Neutrophil (primary cell): ENCODE measurements around the gene NAT9.

ENCODE experiments used
- H3K27ac ChIP-seq: fragments of 200-600 bp; sonication (generic); 2 replicates; pipeline ENCODE4 v1.5.1; 2016; ENCODE audit warnings: mild to moderate bottlenecking, moderate library complexity
- H3K27me3 ChIP-seq: fragments of 200-600 bp; sonication (generic); 2 replicates; pipeline ENCODE4 v1.6.0; 2016; ENCODE audit warnings: mild to moderate bottlenecking
- H3K36me3 ChIP-seq: fragments of 200-600 bp; sonication (generic); 2 replicates; pipeline ENCODE4 v1.5.1; 2017
- H3K4me1 ChIP-seq, 2 experiments: fragments of 200-600 bp in 1 of 2; sonication (generic) in 1 of 2; 1 replicate in 1 of 2; 2 replicates in 1 of 2; pipeline versions ENCODE4 v1.5.1 to v1.6.1; 2013 to 2016; ENCODE audit warnings: low read depth in 1 of 2, low read length in 1 of 2, mild to moderate bottlenecking in 1 of 2, moderate library complexity in 1 of 2; ENCODE audit not compliant: control insufficient read depth in 1 of 2, insufficient read depth in 1 of 2
- H3K4me3 ChIP-seq, 2 experiments: fragments of 200-600 bp in 1 of 2; sonication (generic) in 1 of 2; 1 replicate in 1 of 2; 2 replicates in 1 of 2; pipeline ENCODE4 v1.5.1; 2013 to 2016; ENCODE audit warnings: low read depth in 1 of 2, low read length in 1 of 2, mild to moderate bottlenecking in 1 of 2, moderate library complexity in 1 of 2
- H3K9me3 ChIP-seq: fragments of 200-600 bp; sonication (generic); 2 replicates; pipeline ENCODE4 v1.5.1; 2016
- CTCF ChIP-seq: fragments of 200-600 bp; sonication (generic); IDR thresholded peaks from 2 replicates; pipeline ENCODE4 v1.5.1; 2016; ENCODE audit warnings: antibody characterized with exemption

NAT9 gene

DNA sequence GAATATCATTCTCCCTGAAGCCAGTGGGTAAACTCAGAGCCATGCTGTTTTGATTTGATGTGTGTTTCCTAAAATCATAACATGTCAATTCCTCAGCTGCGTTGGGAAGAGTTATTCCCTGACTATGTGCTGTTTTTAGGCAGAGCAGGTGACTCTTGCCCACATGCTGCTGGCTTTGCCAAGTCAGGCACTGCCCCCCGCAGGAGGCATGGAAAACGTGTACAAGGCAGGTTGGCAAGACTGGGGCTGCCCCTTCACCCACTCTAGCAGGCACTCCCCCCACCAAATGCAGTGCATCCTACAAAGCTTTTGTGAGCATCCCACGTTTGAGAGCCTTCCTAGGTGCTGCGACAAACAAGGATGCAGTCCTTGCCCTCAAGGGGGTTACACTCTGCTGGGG is 38.3 kb upstream of the NAT9 start:
- H3K9me3 ChIP-seq = no peaks in the 10 kb centered on the region
- H3K36me3 ChIP-seq = peaks cover 35% of the 10 kb centered on the region
- no peaks in the 10 kb centered on the region for H3K27me3 ChIP-seq
- peaks cover 24 to 27% of the 10 kb centered on the region in 2 experiments for H3K4me1 ChIP-seq
- no peak overlapping the region for H3K27ac ChIP-seq
- no peak overlapping the region for H3K4me3 ChIP-seq
- TF ChIP-seq CTCF = no peak

GRCh38 chr17:74812109-74813009 is 36.2 kb upstream of the NAT9 start:
- Histone ChIP-seq H3K4me3 (no peak overlapping the region), H3K36me3 (peaks cover 20% of the 10 kb centered on the region), H3K27ac (peak overlapping the region; percentile 33), H3K9me3 (no peaks in the 10 kb centered on the region), H3K27me3 (peaks cover 8% of the 10 kb centered on the region), H3K4me1 (peaks cover 28 to 36% of the 10 kb centered on the region in 2 experiments)
- no peak for TF ChIP-seq CTCF

GRCh38 chr17:74810699-74811485 is 34.7 kb upstream of the NAT9 start:
- Histone ChIP-seq H3K36me3 (peaks cover 17% of the 10 kb centered on the region), H3K9me3 (no peaks in the 10 kb centered on the region), H3K27me3 (peaks cover 8% of the 10 kb centered on the region), H3K4me1 (peaks cover 28 to 36% of the 10 kb centered on the region in 2 experiments), H3K27ac (no peak overlapping the region), H3K4me3 (no peak overlapping the region)
- no peak for TF ChIP-seq CTCF

- Histone ChIP-seq H3K36me3 (peaks cover 31% of the 10 kb centered on the region), H3K4me1 (peaks cover 23 to 33% of the 10 kb centered on the region in 2 experiments)
Observed at GRCh38 chr17:74808714-74809430, 32.7 kb upstream of the NAT9 start.

More at GRCh38 chr17:74808714-74809430, 32.7 kb upstream of the NAT9 start:
- Histone ChIP-seq H3K27ac (peak overlapping the region; percentile 20), H3K4me3 (no peak overlapping the region), H3K9me3 (no peaks in the 10 kb centered on the region), H3K27me3 (peaks cover 8% of the 10 kb centered on the region)
- no peak for TF ChIP-seq CTCF
